HepG2 (cell line): ENCODE measurements around the gene PRKAR1A. TPM values are rescaled to one million over a fixed set of nuclear protein-coding genes. Genes with fewer than 3 reads are reported as not detected.

ENCODE experiments used
- ATAC-seq: fragments of 200-7000 bp; cut with Tn5 transposase; 3 replicates; pipeline ENCODE4 v1.9.1; 2020; ENCODE audit warnings: mild to moderate bottlenecking, moderate library complexity
- BruUV-seq: library from RNA; stranded (reverse); fragments of 400-500 nt; replicated peaks from 2 replicates; lab custom pipeline; 2021; lab: Mats Ljungman, UMichigan
- CTCF ChIA-PET: fragments of 300-600 bp; formaldehyde crosslinking; extraction: SDS; loops from one replicate; lab custom pipeline; 2021; ENCODE audit warnings: low total read pairs, inconsistent platforms, low intra/inter-chr PET ratio; lab: Yijun Ruan, JAX
- POLR2A ChIA-PET: fragments of 350-600 bp; sonication (Branson Sonifier 250); formaldehyde crosslinking; loops from one replicate; lab custom pipeline; 2020; ENCODE audit warnings: antibody characterized with exemption, inconsistent platforms; lab: Yijun Ruan, JAX
- DNase-seq: peaks from one replicate; pipeline ENCODE4 v3.0.0-alpha.2; 2015; ENCODE audit warnings: low spot score
- FAIRE-seq: peaks from 3 replicates; lab custom pipeline; 2011; peaks lifted over from hg19 to GRCh38; lab: Jason Lieb, UNC
- H2AFZ ChIP-seq: one replicate; pipeline ENCODE4 v1.6.1; 2011; ENCODE audit warnings: low read length, inconsistent platforms
- H3K27ac ChIP-seq: fragments of 300-600 bp; 3 replicates; pipeline ENCODE4 v1.8.0; 2011; ENCODE audit warnings: mixed run types, mild to moderate bottlenecking, mixed read lengths, low read length, inconsistent platforms; ENCODE audit not compliant: insufficient read depth; ENCODE audit errors: extremely low read length
- H3K27me3 ChIP-seq, 2 experiments: fragments of 200-600 bp in 1 of 2; 2 replicates in 1 of 2; 3 replicates in 1 of 2; pipeline versions ENCODE4 v1.6.0 to v1.8.0; 2011; ENCODE audit warnings: low read length in 2 of 2, mild to moderate bottlenecking in 2 of 2, moderate library complexity in 2 of 2, inconsistent platforms in 1 of 2; ENCODE audit not compliant: insufficient read depth in 2 of 2, control insufficient read depth in 1 of 2
- H3K36me3 ChIP-seq, 2 experiments: fragments of 200-600 bp in 1 of 2; replicated peaks in 1 of 2; 2 replicates in 1 of 2; 3 replicates in 1 of 2; pipeline versions ENCODE4 v1.5.1 to v1.8.0; 2011; ENCODE audit warnings: low read length in 2 of 2, inconsistent platforms in 1 of 2; ENCODE audit not compliant: insufficient read depth in 2 of 2, control insufficient read depth in 1 of 2
- H3K4me1 ChIP-seq: 2 replicates; pipeline ENCODE4 v1.5.1; 2012; ENCODE audit warnings: low read length, inconsistent platforms; ENCODE audit not compliant: insufficient read depth
- H3K4me2 ChIP-seq: 2 replicates; pipeline ENCODE4 v1.6.0; 2011; ENCODE audit warnings: low read depth, low read length, inconsistent platforms
- H3K4me3 ChIP-seq, 3 experiments: fragments of 200-600 bp in 1 of 3; sonication (generic), shearing (Covaris generic) in 1 of 3; replicated peaks in 1 of 3; 2 replicates each; pipeline ENCODE4 v1.5.1; 2011 to 2016; ENCODE audit warnings: low read length in 3 of 3, inconsistent platforms in 2 of 3, low read depth in 2 of 3, mild to moderate bottlenecking in 2 of 3, control low read depth in 1 of 3, mixed read lengths in 1 of 3; ENCODE audit not compliant: insufficient read depth in 1 of 3
- H3K79me2 ChIP-seq: one replicate; pipeline ENCODE4 v1.6.1; 2011; ENCODE audit warnings: low read length, inconsistent platforms; ENCODE audit not compliant: insufficient read depth
- H3K9ac ChIP-seq: 2 replicates; pipeline ENCODE4 v1.6.0; 2011; ENCODE audit warnings: mild to moderate bottlenecking, low read depth, low read length, inconsistent platforms; ENCODE audit not compliant: insufficient read depth
- H3K9me3 ChIP-seq: 2 replicates; pipeline ENCODE4 v1.5.1; 2012; ENCODE audit warnings: mild to moderate bottlenecking, low read length
- H4K20me1 ChIP-seq: 2 replicates; pipeline ENCODE4 v1.6.0; 2011; ENCODE audit warnings: inconsistent platforms, mild to moderate bottlenecking, low read length, moderate library complexity; ENCODE audit not compliant: insufficient read depth
- CENPT ChIP-seq: sonication (generic); formaldehyde crosslinking; IDR thresholded peaks from 2 replicates; pipeline ENCODE4 v1.8.0; 2022; ENCODE audit warnings: low read depth, mild to moderate bottlenecking, moderate library complexity, missing genetic modification reagents
- FOXO1 ChIP-seq: sonication (generic); formaldehyde crosslinking; IDR thresholded peaks from 2 replicates; pipeline ENCODE4 v1.4.0; 2020; ENCODE audit warnings: missing genetic modification reagents
- MEIS2 ChIP-seq: sonication (generic); formaldehyde crosslinking; IDR thresholded peaks from 2 replicates; pipeline ENCODE4 v1.9.0; 2021; ENCODE audit warnings: mild to moderate bottlenecking, missing genetic modification reagents
- MZF1 ChIP-seq: sonication (generic); formaldehyde crosslinking; IDR thresholded peaks from 2 replicates; pipeline ENCODE4 v1.8.1; 2023; ENCODE audit warnings: mild to moderate bottlenecking, missing genetic modification reagents, borderline replicate concordance
- PRMT3 ChIP-seq: sonication (generic); formaldehyde crosslinking; IDR thresholded peaks from 2 replicates; pipeline ENCODE4 v1.8.1; 2022; ENCODE audit warnings: low read depth, mild to moderate bottlenecking, moderate library complexity, missing genetic modification reagents, borderline replicate concordance
- SP5 ChIP-seq: IDR thresholded peaks from 2 replicates; pipeline ENCODE4 v1.6.1; 2016; ENCODE audit warnings: low read depth, borderline replicate concordance
- SSRP1 ChIP-seq: IDR thresholded peaks from 2 replicates; pipeline ENCODE4 v1.6.1; 2016; ENCODE audit warnings: control low read depth
- TCF7 ChIP-seq: sonication (generic); IDR thresholded peaks from 2 replicates; pipeline ENCODE4 v1.6.1; 2016; ENCODE audit warnings: antibody characterized with exemption, low read depth
- ZNF256 ChIP-seq: sonication (generic); formaldehyde crosslinking; conservative IDR thresholded peaks from 2 replicates; pipeline ENCODE4 v1.4.0; 2020; ENCODE audit warnings: missing genetic modification reagents
- ZNF512 ChIP-seq: sonication (generic); formaldehyde crosslinking; IDR thresholded peaks from 2 replicates; pipeline ENCODE4 v1.4.0; 2020; ENCODE audit warnings: mild to moderate bottlenecking, missing genetic modification reagents
- WGBS: methylation state at CpG from one replicate; pipeline ENCODE4 v1.1.6; 2017; ENCODE audit warnings: low lambda C conversion rate; 5-methylcytosine and 5-hydroxymethylcytosine counted together
- in situ Hi-C: cut with HindIII; loops from 2 replicates; pipeline ENCODE4 v1.10.0; 2017; ENCODE audit warnings: low pct_unique_long_range_greater_than_20kb; ENCODE audit not compliant: extremely low pct_ligation_motif_present
- intact Hi-C: fragments of 100-400 bp; cut with micrococcal nuclease; formaldehyde crosslinking; loops from one replicate; pipeline ENCODE4 v1.10.0; 2022; ENCODE audit not compliant: unreplicated experiment
- polyA plus RNA-seq, 8 experiments: library from polyadenylated mRNA; depleted of rRNA in 3 of 8; stranded (reverse) in 7 of 8; unstranded in 1 of 8; fragments of >200 nt; fragmentation: Illumina TruSeq in 4 of 8; extraction: Trizol in 4 of 8; gene quantifications; 2 replicates each; pipeline versions ENCODE4 v1.2.1 to v1.2.3, GENCODE V29; 2011 to 2016; ENCODE audit warnings: low read depth in 4 of 8, missing spikeins in 1 of 8, mixed read lengths in 1 of 8; ENCODE audit not compliant: insufficient read depth in 1 of 8
- total RNA-seq, 5 experiments: library from RNA; depleted of rRNA; stranded (reverse); fragments of >200 nt; fragmentation: Illumina TruSeq; extraction: Trizol; gene quantifications; 2 replicates each; pipeline ENCODE4 v1.2.3, GENCODE V29; 2016; ENCODE audit warnings: low read depth in 1 of 5

PRKAR1A gene
- total and polyA plus RNA-seq, 2 of the 13 experiments (the other 11 are each of a cell fraction or from before 2014, with no cell fraction given), result 265 to 266 TPM

DNA sequence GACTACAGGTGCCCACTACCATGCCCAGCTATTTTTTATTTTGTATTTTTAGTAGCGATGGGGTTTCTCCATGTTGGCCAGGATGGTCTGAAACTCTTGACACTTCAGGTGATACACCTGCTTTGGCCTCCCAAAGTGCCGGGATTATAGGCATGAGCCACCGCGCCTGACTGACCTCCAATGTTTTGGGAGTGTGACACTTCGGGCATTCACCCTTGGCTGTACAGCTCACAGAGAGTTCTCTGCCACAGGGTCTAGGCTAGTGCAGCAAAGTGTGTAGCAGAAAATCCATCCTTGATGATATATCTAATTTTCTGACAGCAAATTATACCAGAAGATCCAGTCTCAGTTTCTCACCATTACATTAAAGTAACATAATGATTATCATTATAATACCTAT lies 74.8 kb downstream of the PRKAR1A start:
- ChIA-PET CTCF (no interaction called here), POLR2A (no interaction called here)
- no peak for DNase-seq
- no peak for ATAC-seq
- intact Hi-C loops (no loop called here), in situ Hi-C loops (no loop called here)
- BruUV-seq, result no TSS peak
- 100% methylated on average over 5 of the region's 5 CpGs for WGBS
- no peaks in the 10 kb centered on the region for H4K20me1 ChIP-seq
- H3K9me3 ChIP-seq, result peaks cover 14% of the 10 kb centered on the region
- no peaks in the 10 kb centered on the region for H3K27me3 ChIP-seq
- H3K4me3 ChIP-seq, result no peak overlapping the region
- H3K27ac ChIP-seq, result no peak overlapping the region
- H3K36me3 ChIP-seq, result peaks cover 0 to 5% of the 10 kb centered on the region in 2 experiments; a peak in 2 of 5 replicates
- no peak overlapping the region for H3K4me2 ChIP-seq
- FAIRE-seq, result no peak
- peaks cover 34% of the 10 kb centered on the region for H3K4me1 ChIP-seq
- no peaks in the 10 kb centered on the region for H3K79me2 ChIP-seq
- H3K9ac ChIP-seq, result no peak overlapping the region
- TF ChIP-seq FOXO1 (no peak), MZF1 (CRISPR knock-in tag) (no peak), TCF7 (no peak), SSRP1 (0 out of 2 replicates have a peak, but pooled peaks have one; percentile 54), CENPT (CRISPR knock-in tag) (no peak)
- TF ChIP-seq, all 625 proteins: peak for 1
- H2AFZ ChIP-seq, result no peak overlapping the region

DNA sequence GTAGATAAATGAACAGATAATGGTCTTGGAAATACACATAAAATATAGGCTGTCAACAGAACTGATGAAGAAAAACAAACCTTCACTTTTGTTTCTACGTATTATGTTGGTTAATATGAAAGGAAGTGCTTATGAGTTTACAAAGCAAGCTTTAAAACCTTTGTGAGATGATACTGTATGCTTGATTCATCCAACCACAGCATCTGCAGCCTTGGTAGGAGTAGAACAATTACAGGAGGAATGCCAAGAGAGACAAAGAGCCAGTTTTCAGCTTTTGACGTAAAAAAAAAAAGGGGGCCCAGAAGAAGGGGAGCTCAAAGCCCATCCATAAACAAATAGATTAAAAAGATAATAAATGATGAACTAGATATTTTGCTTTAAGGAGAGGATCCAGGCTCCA lies 75.6 kb downstream of the PRKAR1A start:
- Histone ChIP-seq H3K36me3 (peaks cover 0 to 5% of the 10 kb centered on the region in 2 experiments; a peak in 2 of 5 replicates), H3K27ac (no peak overlapping the region), H3K27me3 (no peaks in the 10 kb centered on the region), H2AFZ (no peak overlapping the region), H3K79me2 (no peaks in the 10 kb centered on the region), H3K4me1 (peaks cover 29% of the 10 kb centered on the region), H4K20me1 (no peaks in the 10 kb centered on the region), H3K9ac (no peak overlapping the region), H3K4me3 (no peak overlapping the region), H3K4me2 (no peak overlapping the region), H3K9me3 (peaks cover 14% of the 10 kb centered on the region)
- ChIA-PET POLR2A (interaction anchor here (0.6 kb wide), 1 partner anchor 118 kb away, joined by 3 read pairs; no protein-coding TSS in a partner anchor), CTCF (no interaction called here)
- no peak for ATAC-seq
- in situ Hi-C loops, result no loop called here
- 97% methylated on average over 2 of the region's 2 CpGs for WGBS
- no peak for FAIRE-seq
- DNase-seq, result no peak
- no TSS peak for BruUV-seq
- TF ChIP-seq PRMT3 (CRISPR knock-in tag) (no peak), ZNF256 (CRISPR knock-in tag) (no peak), MEIS2 (CRISPR knock-in tag) (no peak), ZNF512 (CRISPR knock-in tag) (no peak), SP5 (CRISPR knock-in tag) (no peak)
- intact Hi-C loops, result no loop called here
